CD4-positive, alpha-beta T cell (primary cell): ENCODE results near the gene KRT74. TPM values are rescaled to one million over a fixed set of nuclear protein-coding genes. Genes with fewer than 3 reads are reported as not detected.

ENCODE experiments used
- ATAC-seq: fragments of 200-7000 bp; cut with Tn5 transposase; one replicate; pipeline ENCODE4 v1.10.0; 2022; ENCODE audit warnings: mild to moderate bottlenecking; ENCODE audit not compliant: poor library complexity
- CTCF ChIA-PET: fragments of 350-600 bp; sonication (Branson Sonifier 250); formaldehyde crosslinking; loops from one replicate; lab custom pipeline; 2021; ENCODE audit warnings: antibody characterized with exemption, inconsistent platforms; lab: Charles Lee
- POLR2A ChIA-PET: fragments of 350-600 bp; sonication (Branson Sonifier 250); formaldehyde crosslinking; loops from one replicate; lab custom pipeline; 2021; ENCODE audit warnings: antibody characterized with exemption, inconsistent platforms; lab: Charles Lee
- DNase-seq, 14 experiments: peaks; one replicate each; pipeline ENCODE4 v3.0.0-alpha.2; 2013 to 2020; ENCODE audit warnings: mixed read lengths in 2 of 14
- H3K27ac ChIP-seq, 2 donors: one replicate each; pipeline versions ENCODE4 v1.5.1 to v1.7.0; 2013; ENCODE audit warnings: low read length in 2 of 2, low read depth in 1 of 2, mild to moderate bottlenecking in 1 of 2
- H3K27me3 ChIP-seq, 2 experiments: 1 replicate in 1 of 2; 2 replicates in 1 of 2; pipeline versions ENCODE4 v1.6.1 to v1.7.0; 2013; ENCODE audit warnings: low read length in 2 of 2, control low read depth in 1 of 2, mild to moderate bottlenecking in 1 of 2, moderate library complexity in 1 of 2; ENCODE audit not compliant: insufficient read depth in 2 of 2, control insufficient read depth in 1 of 2
- H3K36me3 ChIP-seq: one replicate; pipeline ENCODE4 v1.6.1; 2013; ENCODE audit warnings: low read length, control low read depth; ENCODE audit not compliant: insufficient read depth
- H3K4me1 ChIP-seq: one replicate; pipeline ENCODE4 v1.6.1; 2013; ENCODE audit warnings: low read length, control low read depth; ENCODE audit not compliant: insufficient read depth
- H3K4me3 ChIP-seq: one replicate; pipeline ENCODE4 v1.5.1; 2013; ENCODE audit warnings: mild to moderate bottlenecking, low read length, moderate library complexity
- H3K9me3 ChIP-seq, 2 experiments: 1 replicate in 1 of 2; 2 replicates in 1 of 2; pipeline versions ENCODE4 v1.6.1 to v1.7.0; 2013; ENCODE audit warnings: low read length in 2 of 2, mild to moderate bottlenecking in 2 of 2, control low read depth in 1 of 2, moderate library complexity in 1 of 2; ENCODE audit not compliant: control insufficient read depth in 1 of 2, insufficient read depth in 1 of 2
- H3K27ac Mint-ChIP-seq: one replicate; pipeline ENCODE4 v1.8.0; 2020; ENCODE audit warnings: mixed read lengths
- H3K27me3 Mint-ChIP-seq: one replicate; pipeline ENCODE4 v1.8.0; 2021; ENCODE audit warnings: mixed read lengths
- H3K36me3 Mint-ChIP-seq: one replicate; pipeline ENCODE4 v1.8.0; 2021; ENCODE audit warnings: low read depth, mixed read lengths
- H3K4me1 Mint-ChIP-seq: one replicate; pipeline ENCODE4 v1.8.0; 2021; ENCODE audit warnings: low read depth, mixed read lengths
- H3K4me3 Mint-ChIP-seq: one replicate; pipeline ENCODE4 v1.8.0; 2020; ENCODE audit warnings: mild to moderate bottlenecking, mixed read lengths
- H3K9me3 Mint-ChIP-seq: one replicate; pipeline ENCODE4 v1.8.0; 2020; ENCODE audit warnings: mixed read lengths
- CTCF ChIP-seq: fragments of 200-600 bp; IDR thresholded peaks from one replicate; pipeline ENCODE4 v1.8.0; 2022; ENCODE audit warnings: antibody characterized with exemption, mild to moderate bottlenecking
- intact Hi-C, 2 experiments: fragments of 100-400 bp; cut with DNase I in 1 of 2; cut with micrococcal nuclease in 1 of 2; formaldehyde crosslinking; loops; one replicate each; pipeline versions ENCODE4 v1.15.1 to v1.9.0; 2023 to 2025; cut with DNase I, micrococcal nuclease
- total RNA-seq, 174 experiments: library from RNA in 2 of 174; stranded (reverse) in 2 of 174; gene quantifications; one replicate each; pipeline ENCODE4 v1.2.3 and lab custom pipeline; 2021 to 2026

KRT74 gene
- total RNA-seq, 2 experiments from 2014 or later = 0.30 to 0.34 TPM

GRCh38 chr12:52582486-52582885 is 8.8 kb upstream of the KRT74 start:
- Mint-ChIP-seq H3K9me3 (no peaks in the 10 kb centered on the region), H3K4me3 (no peak overlapping the region), H3K27ac (peak overlapping the region; percentile 57), H3K36me3 (peaks cover 7% of the 10 kb centered on the region), H3K4me1 (peaks cover 62% of the 10 kb centered on the region), H3K27me3 (no peaks in the 10 kb centered on the region)
- POLR2A ChIA-PET = interaction anchor here (1.0 to 2.1 kb wide), 3 partner anchors 288 to 297 kb away, joined by 3 to 10 read pairs (median 6); no protein-coding TSS in a partner anchor
- Histone ChIP-seq H3K27ac (no peak overlapping the region), H3K4me3 (no peak overlapping the region), H3K4me1 (peaks cover 47% of the 10 kb centered on the region), H3K9me3 (no peaks in the 10 kb centered on the region), H3K36me3 (no peaks in the 10 kb centered on the region), H3K27me3 (no peaks in the 10 kb centered on the region)
- ATAC-seq (no peak), DNase-seq (no peak)
- intact Hi-C loops = loop anchor here in 1 of 2 experiments (2.0 kb wide), 1 partner anchor 398 kb away; no protein-coding TSS in a partner anchor
- TF ChIP-seq CTCF = no peak
- CTCF ChIA-PET = interaction anchor here (1.6 to 2.5 kb wide), 2 partner anchors 288 to 297 kb away, joined by 8 to 11 read pairs; no protein-coding TSS in a partner anchor

GRCh38 chr12:52581481-52581880 is 7.8 kb upstream of the KRT74 start:
- POLR2A ChIA-PET = interaction anchor here (1.0 kb wide), 1 partner anchor 298 kb away, joined by 3 read pairs; no protein-coding TSS in a partner anchor
- CTCF ChIA-PET = interaction anchor here (1.6 to 2.5 kb wide), 2 partner anchors 289 to 298 kb away, joined by 8 to 11 read pairs; no protein-coding TSS in a partner anchor
- H3K4me1 Mint-ChIP-seq = peaks cover 52% of the 10 kb centered on the region
- H3K36me3 ChIP-seq = no peaks in the 10 kb centered on the region
- no peak overlapping the region for H3K4me3 ChIP-seq
- DNase-seq (no peak), ATAC-seq (no peak)
- H3K9me3 Mint-ChIP-seq = no peaks in the 10 kb centered on the region
- H3K27ac Mint-ChIP-seq = no peak overlapping the region
- no peaks in the 10 kb centered on the region for H3K27me3 Mint-ChIP-seq
- no peaks in the 10 kb centered on the region for H3K36me3 Mint-ChIP-seq
- no peak overlapping the region for H3K4me3 Mint-ChIP-seq
- no peak overlapping the region for H3K27ac ChIP-seq
- H3K9me3 ChIP-seq = no peaks in the 10 kb centered on the region
- H3K27me3 ChIP-seq = no peaks in the 10 kb centered on the region
- intact Hi-C loops = no loop called here
- TF ChIP-seq CTCF = no peak
- H3K4me1 ChIP-seq = peaks cover 37% of the 10 kb centered on the region

GRCh38 chr12:52581066-52581465 is 7.4 kb upstream of the KRT74 start:
- H3K4me3 ChIP-seq = no peak overlapping the region
- ChIA-PET POLR2A (no interaction called here), CTCF (interaction anchor here (1.6 to 2.5 kb wide), 2 partner anchors 289 to 299 kb away, joined by 8 to 11 read pairs; no protein-coding TSS in a partner anchor)
- no peak overlapping the region for H3K27ac ChIP-seq
- H3K4me1 Mint-ChIP-seq = peaks cover 48% of the 10 kb centered on the region
- no peak overlapping the region for H3K4me3 Mint-ChIP-seq
- no peak for DNase-seq
- TF ChIP-seq CTCF = no peak
- no peaks in the 10 kb centered on the region for H3K36me3 ChIP-seq
- no peaks in the 10 kb centered on the region for H3K27me3 ChIP-seq
- H3K36me3 Mint-ChIP-seq = no peaks in the 10 kb centered on the region
- no peak overlapping the region for H3K27ac Mint-ChIP-seq
- H3K4me1 ChIP-seq = peaks cover 33% of the 10 kb centered on the region
- intact Hi-C loops = no loop called here
- no peaks in the 10 kb centered on the region for H3K9me3 ChIP-seq
- no peaks in the 10 kb centered on the region for H3K27me3 Mint-ChIP-seq
- ATAC-seq = no peak
- no peaks in the 10 kb centered on the region for H3K9me3 Mint-ChIP-seq
